Lower leg skin (tissue), 4 donors: ENCODE data around the gene TMEM181. TPM values are rescaled to one million over a fixed set of nuclear protein-coding genes. Genes with fewer than 3 reads are reported as not detected.
"Not testable (repeated sequence)": the region's sequence is repeated elsewhere in the genome, so short reads cannot be mapped to it uniquely, and the experiment has no call there.

Experiments
- DNase-seq, 2 donors: peaks; one replicate each; pipeline ENCODE4 v3.0.0-alpha.2; 2019; ENCODE audit warnings: low spot score in 2 of 2
- H3K4me3 ChIP-seq: fragments of 200-600 bp; sonication (generic); 2 replicates; pipeline ENCODE4 v1.5.1; 2017; ENCODE audit warnings: mild to moderate bottlenecking, low read depth; ENCODE audit not compliant: poor library complexity, severe bottlenecking
- CTCF ChIP-seq, 3 donors: fragments of 450-650 bp; IDR thresholded peaks; one replicate each; pipeline ENCODE4 v1.5.1; 2016; ENCODE audit warnings: antibody characterized with exemption in 3 of 3, mild to moderate bottlenecking in 3 of 3, moderate library complexity in 2 of 3
- POLR2A ChIP-seq, 2 donors: fragments of 450-650 bp; IDR thresholded peaks; one replicate each; pipeline ENCODE4 v1.6.1; 2016 to 2017; ENCODE audit warnings: antibody characterized with exemption in 2 of 2, mild to moderate bottlenecking in 1 of 2, moderate library complexity in 1 of 2
- WGBS, 2 donors: methylation state at CpG; one replicate each; pipeline ENCODE4 v1.1.5; 2018; 5-methylcytosine and 5-hydroxymethylcytosine counted together
- intact Hi-C: fragments of 100-400 bp; cut with DNase I; formaldehyde crosslinking; loops from one replicate; pipeline ENCODE4 v1.15.0; 2023; ENCODE audit warnings: low total_unique reads
- total RNA-seq, 4 donors: library from RNA; depleted of rRNA; stranded (reverse); fragments of >200 nt; gene quantifications; one replicate each; pipeline ENCODE4 v1.1.0, GENCODE V29; 2016

Gene TMEM181
- total RNA-seq, 4 donors from 2014 or later = 12.8 to 20.8 (median 17.2) TPM

GRCh38 chr6:158631678-158632537 lies 72.0 kb downstream of the TMEM181 start:
- peak; percentile 62 to 93 for DNase-seq
- 58 to 61% methylated on average over 19 of the region's 19 CpGs for WGBS, 2 donors
- no peak overlapping the region for H3K4me3 ChIP-seq
- TF ChIP-seq CTCF (IDR thresholded peaks at IDR 0.05) (no peak), POLR2A (IDR thresholded peaks at IDR 0.05) (no peak)
- intact Hi-C loops = no loop called here

GRCh38 chr6:158632538-158633119 lies 72.7 kb downstream of the TMEM181 start:
- 85 to 96% methylated on average over 3 of the region's 3 CpGs for WGBS, 2 donors
- DNase-seq, intact Hi-C loops, H3K4me3 ChIP-seq: not testable (repeated sequence)

- WGBS, 2 donors = 94 to 95% methylated on average over 11 of the region's 11 CpGs
- TF ChIP-seq POLR2A (IDR thresholded peaks at IDR 0.05) (no peak), CTCF (IDR thresholded peaks at IDR 0.05) (no peak)
- intact Hi-C loops = no loop called here
- no peak overlapping the region for H3K4me3 ChIP-seq
- no peak for DNase-seq
Measured at GRCh38 chr6:158633127-158633526, 73.2 kb downstream of the TMEM181 start.

- no peak for DNase-seq
- 78 to 88% methylated on average over 6 of the region's 6 CpGs for WGBS, 2 donors
- TF ChIP-seq CTCF (IDR thresholded peaks at IDR 0.05) (no peak), POLR2A (IDR thresholded peaks at IDR 0.05) (no peak)
- intact Hi-C loops = no loop called here
- H3K4me3 ChIP-seq = no peak overlapping the region
Measured at GRCh38 chr6:158634695-158635426, 75.0 kb downstream of the TMEM181 start.

- TF ChIP-seq CTCF (IDR thresholded peaks at IDR 0.05) (no peak), POLR2A (IDR thresholded peaks at IDR 0.05) (no peak)
- intact Hi-C loops = no loop called here
- WGBS, 2 donors = 91 to 92% methylated on average over 7 of the region's 7 CpGs
- H3K4me3 ChIP-seq = no peak overlapping the region
- no peak for DNase-seq
Measured at GRCh38 chr6:158635427-158636073, 75.7 kb downstream of the TMEM181 start.
